ENCODE measurements around the gene LGMN.

DNA sequence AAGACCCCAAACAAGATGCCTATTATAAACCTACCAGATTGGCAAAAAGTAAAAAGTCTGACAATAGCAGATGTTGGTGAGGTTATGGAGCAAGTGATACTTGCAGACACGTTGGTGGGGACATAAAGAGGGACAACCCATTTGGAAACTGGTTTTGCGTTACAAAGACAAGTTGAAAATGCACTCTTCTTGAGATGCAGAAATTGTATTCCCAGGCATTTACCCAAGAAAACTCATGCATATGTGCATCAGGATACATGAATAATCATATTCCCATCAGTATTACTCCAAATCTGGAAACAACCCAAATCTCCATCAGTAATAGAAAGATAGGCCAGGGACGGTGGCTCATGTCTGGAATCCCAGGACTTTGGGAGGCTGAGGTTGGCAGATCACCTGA, 32.9 kb upstream of the LGMN start:
- TF ChIP-seq, protein P1, sequence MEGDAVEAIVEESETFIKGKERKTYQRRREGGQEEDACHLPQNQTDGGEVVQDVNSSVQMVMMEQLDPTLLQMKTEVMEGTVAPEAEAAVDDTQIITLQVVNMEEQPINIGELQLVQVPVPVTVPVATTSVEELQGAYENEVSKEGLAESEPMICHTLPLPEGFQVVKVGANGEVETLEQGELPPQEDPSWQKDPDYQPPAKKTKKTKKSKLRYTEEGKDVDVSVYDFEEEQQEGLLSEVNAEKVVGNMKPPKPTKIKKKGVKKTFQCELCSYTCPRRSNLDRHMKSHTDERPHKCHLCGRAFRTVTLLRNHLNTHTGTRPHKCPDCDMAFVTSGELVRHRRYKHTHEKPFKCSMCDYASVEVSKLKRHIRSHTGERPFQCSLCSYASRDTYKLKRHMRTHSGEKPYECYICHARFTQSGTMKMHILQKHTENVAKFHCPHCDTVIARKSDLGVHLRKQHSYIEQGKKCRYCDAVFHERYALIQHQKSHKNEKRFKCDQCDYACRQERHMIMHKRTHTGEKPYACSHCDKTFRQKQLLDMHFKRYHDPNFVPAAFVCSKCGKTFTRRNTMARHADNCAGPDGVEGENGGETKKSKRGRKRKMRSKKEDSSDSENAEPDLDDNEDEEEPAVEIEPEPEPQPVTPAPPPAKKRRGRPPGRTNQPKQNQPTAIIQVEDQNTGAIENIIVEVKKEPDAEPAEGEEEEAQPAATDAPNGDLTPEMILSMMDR (optimal IDR thresholded peaks at IDR 0.05 in 1 of 3, IDR thresholded peaks at IDR 0.05 in 1 of 3, conservative IDR thresholded peaks at IDR 0.05 in 1 of 3; ENCODE audit: extremely low read depth in 1 of 3, insufficient read depth in 2 of 3, low read length in 3 of 3), result no peak
- no peak for TF ChIP-seq EZH2 (IDR thresholded peaks at IDR 0.05; ENCODE audit: low read length)

All from keratinocyte (primary cell).